NCI-H2227 (cell line): ENCODE measurements around the gene LRRN4CL.
A peak's percentile ranks its signal among the peaks of the same experiment; 100 is the strongest.
"Not testable (repeated sequence)": the region's sequence is repeated elsewhere in the genome, so short reads cannot be mapped to it uniquely, and the experiment has no call there.

Source experiments
- DNase-seq: peaks from one replicate; lab custom pipeline; 2025; ENCODE audit not compliant: unreplicated experiment; lab: John Stamatoyannopoulos, UW

Gene LRRN4CL

GRCh38 chr11:62689421-62690183 lies at the start of gene LRRN4CL:
LRRN4CL (minus strand) TSS chr11:62689530; CDS start chr11:62688508, 1,022 bp downstream.
- DNase-seq: peak; percentile 20

GRCh38 chr11:62737196-62737595 lies 47.9 kb upstream of the LRRN4CL start:
- DNase-seq: no peak

- peak; percentile 34 for DNase-seq
Measured at GRCh38 chr11:62732830-62733229, 43.5 kb upstream of the LRRN4CL start.

GRCh38 chr11:62730076-62730475 lies 40.7 kb upstream of the LRRN4CL start:
- not testable (repeated sequence) for DNase-seq

GRCh38 chr11:62728171-62728988 lies 39.0 kb upstream of the LRRN4CL start, which contains the start of gene TTC9C:
TTC9C (plus strand) TSS chr11:62728486; CDS start chr11:62728849, 363 bp downstream.
- DNase-seq: peak; percentile 88

- DNase-seq: peak; percentile 99
Measured at GRCh38 chr11:62727872-62728170, 38.5 kb upstream of the LRRN4CL start.

- peak; percentile 99 for DNase-seq
Measured at GRCh38 chr11:62727165-62727871, 38.0 kb upstream of the LRRN4CL start, which contains the start of gene HNRNPUL2. HNRNPUL2 (minus strand) TSS chr11:62727457; CDS start chr11:62727156, 301 bp downstream.

- DNase-seq: no peak
Measured at GRCh38 chr11:62726915-62727164, 37.5 kb upstream of the LRRN4CL start.

GRCh38 chr11:62726156-62726914 lies 37.0 kb upstream of the LRRN4CL start:
- DNase-seq: peak; percentile 50

GRCh38 chr11:62725646-62726045 lies 36.3 kb upstream of the LRRN4CL start:
- no peak for DNase-seq

- DNase-seq: peak; percentile 39
Measured at GRCh38 chr11:62724171-62724570, 34.8 kb upstream of the LRRN4CL start.

- no peak for DNase-seq
Measured at GRCh38 chr11:62721994-62722393, 32.7 kb upstream of the LRRN4CL start.

- no peak for DNase-seq
Measured at GRCh38 chr11:62719302-62719978, 30.1 kb upstream of the LRRN4CL start.

- DNase-seq: no peak
Measured at GRCh38 chr11:62716816-62717215, 27.5 kb upstream of the LRRN4CL start.

- DNase-seq: no peak
Measured at GRCh38 chr11:62716206-62716605, 26.9 kb upstream of the LRRN4CL start.

- no peak for DNase-seq
Measured at GRCh38 chr11:62715150-62716130, 26.1 kb upstream of the LRRN4CL start.

- no peak for DNase-seq
Measured at GRCh38 chr11:62713343-62713742, 24.0 kb upstream of the LRRN4CL start.

GRCh38 chr11:62712861-62713260 lies 23.5 kb upstream of the LRRN4CL start:
- no peak for DNase-seq

GRCh38 chr11:62712276-62712812 lies 23.0 kb upstream of the LRRN4CL start:
- DNase-seq: no peak
